Right atrium auricular region (tissue), 2 donors: Measurements from ENCODE around the gene LTBP2. TPM values are rescaled to one million over a fixed set of nuclear protein-coding genes. Genes with fewer than 3 reads are reported as not detected.

ENCODE experiments used
- DNase-seq: peaks from one replicate; pipeline ENCODE4 v3.0.0-alpha.2; 2019; ENCODE audit warnings: low spot score
- H3K27ac ChIP-seq, 2 donors: fragments of 200-600 bp; sonication (generic); 1 replicate in 1 of 2; 2 replicates in 1 of 2; pipeline ENCODE4 v1.5.1; 2016 to 2019
- H3K27me3 ChIP-seq, 2 donors: fragments of 200-600 bp; sonication (generic); one replicate each; pipeline versions ENCODE4 v1.5.1 to v1.6.0; 2017 to 2019
- H3K36me3 ChIP-seq: fragments of 200-600 bp; sonication (generic); one replicate; pipeline ENCODE4 v1.5.1; 2016
- H3K4me1 ChIP-seq, 2 donors: fragments of 200-600 bp; sonication (generic); one replicate each; pipeline versions ENCODE4 v1.5.1 to v1.6.0; 2017 to 2019
- H3K4me3 ChIP-seq, 2 donors: fragments of 200-600 bp; sonication (generic); 1 replicate in 1 of 2; 2 replicates in 1 of 2; pipeline ENCODE4 v1.5.1; 2017 to 2019; ENCODE audit warnings: mild to moderate bottlenecking in 1 of 2, moderate library complexity in 1 of 2
- H3K9me3 ChIP-seq, 2 donors: fragments of 200-600 bp; sonication (generic); one replicate each; pipeline ENCODE4 v1.5.1; 2019
- total RNA-seq, 2 donors: library from RNA; depleted of rRNA; stranded (reverse); fragments of >200 nt; gene quantifications; one replicate each; pipeline ENCODE4 v1.1.0, GENCODE V29; 2016
- TF ChIP-seq, protein P1 (sequence below), 2 donors: fragments of 200-600 bp; sonication (generic); IDR thresholded peaks; one replicate each; pipeline ENCODE4 v1.5.1; 2019; ENCODE audit warnings: antibody characterized with exemption in 2 of 2

Gene LTBP2
- total RNA-seq, 2 donors from 2014 or later, result 32.1 to 102 TPM

DNA sequence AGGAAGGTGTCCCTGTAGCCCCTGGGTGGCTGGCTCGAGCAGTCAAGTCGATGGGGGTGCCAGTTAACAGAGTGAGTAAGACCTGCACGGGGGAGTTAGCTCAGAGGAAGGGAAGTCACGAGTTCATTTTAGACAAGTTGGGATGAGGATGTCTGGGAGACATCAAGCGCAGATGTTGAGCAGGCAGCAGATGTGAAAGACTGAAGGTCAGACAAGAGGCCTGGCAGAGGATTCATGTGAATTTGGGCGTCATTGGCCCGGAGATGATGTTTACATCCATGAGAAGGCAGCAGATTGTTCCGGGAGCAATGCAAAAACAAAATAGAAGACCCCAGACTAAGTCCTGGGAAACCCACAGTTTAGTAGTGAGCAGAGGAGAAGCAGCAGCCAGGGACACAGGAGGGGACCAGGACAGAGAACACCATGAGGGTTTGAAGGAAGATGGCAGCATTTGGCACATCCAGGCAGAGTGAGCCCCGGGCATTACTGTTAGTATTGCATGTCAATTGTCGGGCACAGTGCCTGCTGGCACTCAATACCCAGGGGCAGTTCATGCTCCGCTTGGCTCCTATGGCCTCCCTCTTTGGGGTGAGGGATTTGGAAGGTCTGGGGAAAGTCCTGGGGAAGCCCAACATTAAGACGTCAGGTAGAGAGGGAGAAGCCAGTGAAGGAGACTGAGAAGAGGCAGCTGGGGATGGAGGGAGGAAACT is 15.1 kb downstream of the LTBP2 start:
- peaks cover 0 to 89% of the 10 kb centered on the region in 2 donors for H3K4me1 ChIP-seq
- TF ChIP-seq, protein P1, sequence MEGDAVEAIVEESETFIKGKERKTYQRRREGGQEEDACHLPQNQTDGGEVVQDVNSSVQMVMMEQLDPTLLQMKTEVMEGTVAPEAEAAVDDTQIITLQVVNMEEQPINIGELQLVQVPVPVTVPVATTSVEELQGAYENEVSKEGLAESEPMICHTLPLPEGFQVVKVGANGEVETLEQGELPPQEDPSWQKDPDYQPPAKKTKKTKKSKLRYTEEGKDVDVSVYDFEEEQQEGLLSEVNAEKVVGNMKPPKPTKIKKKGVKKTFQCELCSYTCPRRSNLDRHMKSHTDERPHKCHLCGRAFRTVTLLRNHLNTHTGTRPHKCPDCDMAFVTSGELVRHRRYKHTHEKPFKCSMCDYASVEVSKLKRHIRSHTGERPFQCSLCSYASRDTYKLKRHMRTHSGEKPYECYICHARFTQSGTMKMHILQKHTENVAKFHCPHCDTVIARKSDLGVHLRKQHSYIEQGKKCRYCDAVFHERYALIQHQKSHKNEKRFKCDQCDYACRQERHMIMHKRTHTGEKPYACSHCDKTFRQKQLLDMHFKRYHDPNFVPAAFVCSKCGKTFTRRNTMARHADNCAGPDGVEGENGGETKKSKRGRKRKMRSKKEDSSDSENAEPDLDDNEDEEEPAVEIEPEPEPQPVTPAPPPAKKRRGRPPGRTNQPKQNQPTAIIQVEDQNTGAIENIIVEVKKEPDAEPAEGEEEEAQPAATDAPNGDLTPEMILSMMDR (IDR thresholded peaks at IDR 0.05), result no peak
- no peaks in the 10 kb centered on the region for H3K36me3 ChIP-seq
- H3K9me3 ChIP-seq, result no peaks in the 10 kb centered on the region
- DNase-seq, result no peak
- no peak overlapping the region for H3K4me3 ChIP-seq
- no peaks in the 10 kb centered on the region for H3K27me3 ChIP-seq
- H3K27ac ChIP-seq, result peak overlapping the region; percentile 34 to 50

DNA sequence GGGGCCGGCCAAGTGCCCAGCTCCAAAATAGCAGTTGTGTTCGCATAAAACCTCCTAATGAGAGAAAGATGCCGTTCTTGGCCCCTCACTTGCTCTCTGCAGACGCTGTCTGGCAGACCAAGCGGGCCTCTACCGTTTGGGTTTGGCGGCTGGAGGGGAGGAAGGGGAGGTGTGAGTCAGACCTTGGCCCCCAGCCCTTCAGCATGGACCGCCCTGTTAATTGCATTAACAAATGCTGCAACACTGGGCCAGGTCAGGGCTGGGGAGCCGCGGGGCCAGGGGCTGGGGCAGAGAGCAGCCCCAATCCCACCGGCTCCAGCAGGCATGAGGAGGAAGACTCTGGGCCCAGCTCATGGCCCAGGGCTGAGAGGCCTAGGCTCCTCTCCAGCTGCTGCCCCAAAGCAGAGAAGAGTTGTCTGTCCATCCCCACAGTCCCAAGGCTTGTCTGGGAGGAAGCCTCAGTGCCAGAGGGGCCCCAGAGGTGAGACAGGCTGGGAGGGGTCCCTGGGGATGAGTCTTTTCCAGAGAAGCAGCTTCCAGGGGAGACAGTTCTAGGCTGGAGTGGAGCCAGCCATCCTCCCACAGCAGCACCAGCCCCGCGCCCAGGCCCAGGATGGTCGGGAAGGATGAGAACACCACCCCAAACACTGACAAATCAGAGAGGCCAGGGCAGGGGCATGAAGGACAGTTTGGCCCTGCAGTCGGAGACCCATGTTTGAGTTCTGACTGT is 16.9 kb downstream of the LTBP2 start:
- H3K4me1 ChIP-seq, result peaks cover 0 to 92% of the 10 kb centered on the region in 2 donors
- no peak overlapping the region for H3K4me3 ChIP-seq
- no peaks in the 10 kb centered on the region for H3K36me3 ChIP-seq
- TF ChIP-seq, protein P1 (IDR thresholded peaks at IDR 0.05), result no peak
- no peaks in the 10 kb centered on the region for H3K9me3 ChIP-seq
- DNase-seq, result no peak
- H3K27me3 ChIP-seq, result no peaks in the 10 kb centered on the region
- H3K27ac ChIP-seq, result peak overlapping the region; percentile 64 to 79

DNA sequence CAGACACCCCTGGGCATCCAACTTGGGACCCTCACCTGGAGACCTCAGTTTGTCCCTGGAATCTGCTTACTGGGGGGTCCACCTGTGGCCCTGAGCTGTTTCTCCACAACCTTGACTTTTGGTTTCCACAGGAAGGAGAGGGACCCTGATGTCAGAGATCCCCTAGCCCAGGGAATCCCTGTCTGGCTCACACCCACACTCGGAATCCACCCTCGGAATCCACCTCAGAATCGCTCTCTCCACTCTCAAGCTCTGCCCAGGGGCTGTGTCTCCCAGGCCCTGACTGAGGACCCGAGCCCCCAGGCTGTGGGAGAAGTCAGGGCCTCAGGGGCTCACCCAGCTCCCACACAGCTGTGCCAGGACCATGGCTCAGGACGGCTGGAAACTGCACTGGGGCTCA is 17.4 kb downstream of the LTBP2 start:
- no peaks in the 10 kb centered on the region for H3K36me3 ChIP-seq
- H3K27me3 ChIP-seq, result no peaks in the 10 kb centered on the region
- TF ChIP-seq, protein P1 (IDR thresholded peaks at IDR 0.05), result no peak
- no peak overlapping the region for H3K4me3 ChIP-seq
- H3K4me1 ChIP-seq, result peaks cover 0 to 86% of the 10 kb centered on the region in 2 donors
- H3K27ac ChIP-seq, result peak overlapping the region; percentile 64 to 79
- no peak for DNase-seq
- H3K9me3 ChIP-seq, result no peaks in the 10 kb centered on the region

DNA sequence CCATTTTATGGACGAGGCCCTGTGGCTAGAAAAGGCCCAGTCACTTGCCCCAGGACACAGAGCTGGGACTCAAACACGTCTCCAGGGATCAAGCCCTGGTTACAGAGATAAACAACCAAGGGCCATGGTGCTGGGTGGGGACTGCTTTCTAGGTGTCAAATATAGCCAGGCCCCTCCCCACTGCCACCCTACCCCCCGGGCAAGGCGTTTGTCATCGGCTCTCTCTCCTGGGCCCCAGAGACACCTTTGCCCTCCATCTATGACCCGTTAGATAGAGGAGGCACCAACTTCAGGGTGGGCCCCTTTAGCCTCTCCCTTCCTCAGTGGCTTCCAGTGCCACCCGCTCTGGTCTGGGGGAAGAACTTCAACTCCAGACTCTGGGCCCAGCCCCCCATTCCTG is 18.0 kb downstream of the LTBP2 start:
- H3K36me3 ChIP-seq, result no peaks in the 10 kb centered on the region
- no peak for DNase-seq

DNA sequence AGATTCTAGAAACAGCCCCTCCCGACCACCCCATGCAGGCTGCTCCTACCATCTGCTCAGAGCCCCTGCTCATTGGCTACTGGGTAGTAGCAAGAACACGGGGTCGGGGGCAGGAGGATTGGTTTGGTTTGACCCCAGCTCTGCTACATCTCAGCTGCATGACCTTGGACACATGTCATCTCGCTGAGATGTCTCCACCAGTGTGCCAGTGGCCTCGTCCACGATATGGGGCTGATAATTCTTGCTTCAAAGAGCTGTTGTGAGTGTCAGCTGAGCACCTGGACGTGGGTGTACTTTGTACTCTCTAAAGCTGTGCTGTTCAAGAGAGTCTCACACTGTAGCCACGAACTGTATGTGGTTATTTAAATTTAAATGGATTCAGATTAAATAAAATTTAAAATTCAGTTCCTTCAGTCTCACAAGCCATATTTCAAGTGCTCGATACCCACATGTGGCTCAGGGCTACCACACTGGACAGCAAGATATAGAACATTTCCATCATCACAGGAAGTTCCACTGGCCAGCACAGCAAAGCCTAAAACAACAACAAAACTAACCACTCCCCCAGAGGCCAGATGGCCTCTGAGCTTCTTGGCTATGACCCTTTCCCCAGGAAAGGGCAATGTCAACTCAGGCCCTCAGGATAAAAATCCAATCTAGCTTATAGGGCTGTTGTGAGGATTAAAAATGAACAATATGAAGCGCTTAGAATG is 18.6 kb downstream of the LTBP2 start:
- H3K36me3 ChIP-seq, result no peaks in the 10 kb centered on the region
- TF ChIP-seq, protein P1 (IDR thresholded peaks at IDR 0.05), result no peak
- no peak overlapping the region for H3K4me3 ChIP-seq
- no peaks in the 10 kb centered on the region for H3K9me3 ChIP-seq
- peak overlapping the region; percentile 64 to 79 for H3K27ac ChIP-seq
- H3K4me1 ChIP-seq, result peaks cover 0 to 74% of the 10 kb centered on the region in 2 donors
- no peaks in the 10 kb centered on the region for H3K27me3 ChIP-seq
- DNase-seq, result no peak

More for the DNA sequence above, 18.0 kb downstream of the LTBP2 start:
- peaks cover 0 to 81% of the 10 kb centered on the region in 2 donors for H3K4me1 ChIP-seq
- no peaks in the 10 kb centered on the region for H3K27me3 ChIP-seq
- no peaks in the 10 kb centered on the region for H3K9me3 ChIP-seq
- TF ChIP-seq, protein P1 (IDR thresholded peaks at IDR 0.05), result no peak
- H3K27ac ChIP-seq, result peak overlapping the region; percentile 64 to 79
- H3K4me3 ChIP-seq, result no peak overlapping the region
